K562 (cell line): ENCODE results near the gene TEX54. TPM values are rescaled to one million over a fixed set of nuclear protein-coding genes. Genes with fewer than 3 reads are reported as not detected.

Experiments used
- ELF2 ChIP-seq: fragments of 250-450 bp; sonication (Bioruptor Pico); IDR thresholded peaks from 2 replicates; pipeline ENCODE4 v1.5.0; 2021; ENCODE audit warnings: mild to moderate bottlenecking
- ESRRB ChIP-seq: fragments of 250-450 bp; sonication (Bioruptor Pico); IDR thresholded peaks from 2 replicates; pipeline ENCODE4 v1.5.0; 2020; ENCODE audit warnings: mild to moderate bottlenecking, moderate library complexity, borderline replicate concordance
- GABPB2 ChIP-seq: fragments of 250-450 bp; sonication (Bioruptor Pico); conservative IDR thresholded peaks from 2 replicates; pipeline ENCODE4 v1.5.1; 2021; ENCODE audit warnings: mild to moderate bottlenecking
- NFRKB ChIP-seq: fragments of 450-650 bp; IDR thresholded peaks from 2 replicates; pipeline ENCODE4 v1.6.1; 2016; ENCODE audit warnings: low read depth
- NR4A1 ChIP-seq, 2 experiments: fragments of 250-450 bp in 1 of 2; fragments of 450-650 bp in 1 of 2; sonication (Bioruptor Pico) in 1 of 2; IDR thresholded peaks; 2 replicates each; pipeline versions ENCODE4 v1.4.0 to v1.6.1; 2016 to 2020; ENCODE audit warnings: mild to moderate bottlenecking in 2 of 2, missing compliant biosample characterization in 1 of 2, missing genetic modification characterization in 1 of 2, moderate library complexity in 1 of 2
- PHF20 ChIP-seq: fragments of 450-650 bp; IDR thresholded peaks from 2 replicates; pipeline ENCODE4 v1.6.1; 2018; ENCODE audit not compliant: partially characterized antibody
- PTTG1 ChIP-seq: fragments of 450-650 bp; IDR thresholded peaks from 2 replicates; pipeline ENCODE4 v1.6.1; 2016; ENCODE audit warnings: low read depth, mild to moderate bottlenecking, missing genetic modification characterization, missing compliant biosample characterization
- PURB ChIP-seq: sonication (generic); formaldehyde crosslinking; IDR thresholded peaks from 2 replicates; pipeline ENCODE4 v1.9.0; 2021; ENCODE audit warnings: low read depth, mild to moderate bottlenecking, missing genetic modification reagents
- SNRNP70 ChIP-seq: fragments of 200-400 bp; formaldehyde crosslinking; optimal IDR thresholded peaks from 2 replicates; pipeline ENCODE3; 2017; ENCODE audit warnings: low read depth, low read length
- SREBF2 ChIP-seq: sonication (generic); formaldehyde crosslinking; IDR thresholded peaks from 2 replicates; pipeline ENCODE4 v1.4.0; 2020; ENCODE audit warnings: mild to moderate bottlenecking, missing genetic modification reagents
- SRSF1 ChIP-seq: fragments of 200-400 bp; formaldehyde crosslinking; IDR thresholded peaks from 2 replicates; pipeline ENCODE4 v1.6.1; 2017; ENCODE audit warnings: mild to moderate bottlenecking, low read depth, low read length, moderate library complexity
- ZNF253 ChIP-seq: fragments of 250-450 bp; sonication (Bioruptor Pico); conservative IDR thresholded peaks from 2 replicates; pipeline ENCODE4 v1.6.1; 2021; ENCODE audit warnings: mild to moderate bottlenecking
- polyA plus RNA-seq, 8 experiments: library from polyadenylated mRNA; depleted of rRNA in 4 of 8; stranded (reverse) in 5 of 8; unstranded in 3 of 8; fragments of >200 nt; fragmentation: Nextera tagmentation in 2 of 8; fragmentation: Illumina TruSeq in 1 of 8; extraction: Ambion mirVana in 2 of 8; extraction: Trizol in 1 of 8; gene quantifications; 2 replicates each; pipeline versions ENCODE4 v1.2.1 to v1.2.3, GENCODE V29; 2011 to 2014; ENCODE audit warnings: inconsistent platforms in 1 of 8, missing spikeins in 1 of 8
- total RNA-seq, 7 experiments: library from RNA; depleted of rRNA in 6 of 7; stranded (reverse); fragments of >200 nt in 6 of 7; fragmentation: Illumina TruSeq in 2 of 7; extraction: Trizol in 2 of 7; gene quantifications; 2 replicates each; pipeline versions ENCODE4 v1.2.1 to v1.2.3, GENCODE V29; 2011 to 2021; ENCODE audit warnings: low replicate concordance in 1 of 7
- TF ChIP-seq, protein P1 (sequence below), 2 experiments: IDR thresholded peaks in 1 of 2; conservative IDR thresholded peaks in 1 of 2; 2 replicates each; pipeline ENCODE4 v1.6.1; 2016; ENCODE audit warnings: low read depth in 2 of 2, mild to moderate bottlenecking in 1 of 2, missing compliant biosample characterization in 1 of 2, missing genetic modification characterization in 1 of 2, moderate library complexity in 1 of 2
- TF ChIP-seq, protein P2 (sequence below): fragments of 250-450 bp; sonication (Bioruptor Pico); IDR thresholded peaks from 2 replicates; pipeline ENCODE4 v1.8.0; 2022; ENCODE audit warnings: moderate library complexity, mild to moderate bottlenecking, inconsistent platforms
- TF ChIP-seq, protein P3 (sequence below): sonication (generic); formaldehyde crosslinking; IDR thresholded peaks from 2 replicates; pipeline ENCODE4 v1.8.0; 2022; ENCODE audit warnings: mild to moderate bottlenecking, missing genetic modification reagents
- TF ChIP-seq, protein P4 (sequence below): fragments of 250-450 bp; sonication (Bioruptor Pico); IDR thresholded peaks from 2 replicates; pipeline ENCODE4 v1.9.0; 2021; ENCODE audit warnings: mild to moderate bottlenecking, inconsistent platforms

The TEX54 gene
- total and polyA plus RNA-seq, 9 of the 15 experiments (the other 6 are each of a cell fraction or from before 2014, with no cell fraction given) = not detected

DNA sequence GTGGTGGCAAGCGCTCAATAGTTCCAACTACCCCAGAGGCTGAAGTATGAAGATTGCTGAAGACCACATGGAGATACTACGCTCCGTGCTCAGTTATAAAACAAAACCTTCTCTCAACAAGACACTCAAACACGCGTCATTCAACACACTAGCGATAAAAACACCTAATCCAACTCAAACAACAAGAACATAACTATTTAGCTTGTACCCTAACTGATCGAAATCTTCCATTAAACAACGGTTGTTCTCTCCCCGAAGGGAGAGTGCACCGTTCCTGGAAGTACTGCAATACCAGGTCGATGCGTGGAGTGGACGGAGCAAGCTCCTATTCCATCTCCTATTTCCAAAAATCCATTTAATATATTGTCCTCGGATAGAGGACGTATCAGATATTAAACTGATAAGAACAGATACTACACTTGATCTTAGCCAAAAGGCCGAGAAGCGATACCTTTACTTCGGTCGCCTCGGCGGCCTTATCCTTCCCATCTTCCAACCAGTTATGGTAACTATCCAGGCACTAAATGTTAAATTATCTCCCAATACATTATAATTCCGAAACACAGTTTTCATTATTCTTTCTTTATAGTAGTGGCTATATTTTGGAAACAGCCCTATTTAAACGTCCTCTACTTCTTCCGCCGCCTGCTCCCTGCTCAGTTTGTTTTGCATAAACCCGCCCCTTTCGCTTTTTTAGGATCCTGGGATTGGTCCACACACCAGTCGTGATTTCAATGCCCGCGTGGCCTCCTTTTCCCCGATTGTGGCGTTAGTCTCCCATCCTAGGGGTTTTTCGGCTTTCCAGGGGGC lies 8.9 kb upstream of the TEX54 start (continued):
- TF ChIP-seq ELF2 (peak; percentile 99), SNRNP70 (no peak), NFRKB (peak; percentile 69; the same call in 1 of the 2 replicates), ZNF253 (CRISPR knock-in tag) (peak; percentile 100), GABPB2 (CRISPR knock-in tag) (peak; percentile 100), PTTG1 (peak; percentile 73), NR4A1 (CRISPR knock-in tag; IDR thresholded peaks at IDR 0.05) (peak; percentile 95; the same call in 1 of the 2 replicates), NR4A1 (tag; IDR thresholded peaks at IDR 0.05) (0 out of 2 replicates have a peak, but pooled peaks have one; percentile 79), PHF20 (peak; percentile 90), ESRRB (CRISPR knock-in tag) (peak; percentile 100), PURB (CRISPR knock-in tag) (no peak), SRSF1 (no peak), SREBF2 (CRISPR knock-in tag) (0 out of 2 replicates have a peak, but pooled peaks have one; percentile 62)
- TF ChIP-seq, protein P1, sequence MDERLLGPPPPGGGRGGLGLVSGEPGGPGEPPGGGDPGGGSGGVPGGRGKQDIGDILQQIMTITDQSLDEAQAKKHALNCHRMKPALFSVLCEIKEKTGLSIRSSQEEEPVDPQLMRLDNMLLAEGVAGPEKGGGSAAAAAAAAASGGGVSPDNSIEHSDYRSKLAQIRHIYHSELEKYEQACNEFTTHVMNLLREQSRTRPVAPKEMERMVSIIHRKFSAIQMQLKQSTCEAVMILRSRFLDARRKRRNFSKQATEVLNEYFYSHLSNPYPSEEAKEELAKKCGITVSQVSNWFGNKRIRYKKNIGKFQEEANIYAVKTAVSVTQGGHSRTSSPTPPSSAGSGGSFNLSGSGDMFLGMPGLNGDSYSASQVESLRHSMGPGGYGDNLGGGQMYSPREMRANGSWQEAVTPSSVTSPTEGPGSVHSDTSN (CRISPR knock-in tag; IDR thresholded peaks at IDR 0.05; ENCODE audit: low read depth) = no peak
- TF ChIP-seq, protein P1 (tag; conservative IDR thresholded peaks at IDR 0.05; ENCODE audit: low read depth) = peak; percentile 88
- TF ChIP-seq, protein P2, sequence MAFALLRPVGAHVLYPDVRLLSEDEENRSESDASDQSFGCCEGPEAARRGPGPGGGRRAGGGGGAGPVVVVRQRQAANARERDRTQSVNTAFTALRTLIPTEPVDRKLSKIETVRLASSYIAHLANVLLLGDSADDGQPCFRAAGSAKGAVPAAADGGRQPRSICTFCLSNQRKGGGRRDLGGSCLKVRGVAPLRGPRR = peak; percentile 91
- TF ChIP-seq, protein P3, sequence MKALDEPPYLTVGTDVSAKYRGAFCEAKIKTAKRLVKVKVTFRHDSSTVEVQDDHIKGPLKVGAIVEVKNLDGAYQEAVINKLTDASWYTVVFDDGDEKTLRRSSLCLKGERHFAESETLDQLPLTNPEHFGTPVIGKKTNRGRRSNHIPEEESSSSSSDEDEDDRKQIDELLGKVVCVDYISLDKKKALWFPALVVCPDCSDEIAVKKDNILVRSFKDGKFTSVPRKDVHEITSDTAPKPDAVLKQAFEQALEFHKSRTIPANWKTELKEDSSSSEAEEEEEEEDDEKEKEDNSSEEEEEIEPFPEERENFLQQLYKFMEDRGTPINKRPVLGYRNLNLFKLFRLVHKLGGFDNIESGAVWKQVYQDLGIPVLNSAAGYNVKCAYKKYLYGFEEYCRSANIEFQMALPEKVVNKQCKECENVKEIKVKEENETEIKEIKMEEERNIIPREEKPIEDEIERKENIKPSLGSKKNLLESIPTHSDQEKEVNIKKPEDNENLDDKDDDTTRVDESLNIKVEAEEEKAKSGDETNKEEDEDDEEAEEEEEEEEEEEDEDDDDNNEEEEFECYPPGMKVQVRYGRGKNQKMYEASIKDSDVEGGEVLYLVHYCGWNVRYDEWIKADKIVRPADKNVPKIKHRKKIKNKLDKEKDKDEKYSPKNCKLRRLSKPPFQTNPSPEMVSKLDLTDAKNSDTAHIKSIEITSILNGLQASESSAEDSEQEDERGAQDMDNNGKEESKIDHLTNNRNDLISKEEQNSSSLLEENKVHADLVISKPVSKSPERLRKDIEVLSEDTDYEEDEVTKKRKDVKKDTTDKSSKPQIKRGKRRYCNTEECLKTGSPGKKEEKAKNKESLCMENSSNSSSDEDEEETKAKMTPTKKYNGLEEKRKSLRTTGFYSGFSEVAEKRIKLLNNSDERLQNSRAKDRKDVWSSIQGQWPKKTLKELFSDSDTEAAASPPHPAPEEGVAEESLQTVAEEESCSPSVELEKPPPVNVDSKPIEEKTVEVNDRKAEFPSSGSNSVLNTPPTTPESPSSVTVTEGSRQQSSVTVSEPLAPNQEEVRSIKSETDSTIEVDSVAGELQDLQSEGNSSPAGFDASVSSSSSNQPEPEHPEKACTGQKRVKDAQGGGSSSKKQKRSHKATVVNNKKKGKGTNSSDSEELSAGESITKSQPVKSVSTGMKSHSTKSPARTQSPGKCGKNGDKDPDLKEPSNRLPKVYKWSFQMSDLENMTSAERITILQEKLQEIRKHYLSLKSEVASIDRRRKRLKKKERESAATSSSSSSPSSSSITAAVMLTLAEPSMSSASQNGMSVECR (CRISPR knock-in tag) = peak; percentile 90
- TF ChIP-seq, protein P4, sequence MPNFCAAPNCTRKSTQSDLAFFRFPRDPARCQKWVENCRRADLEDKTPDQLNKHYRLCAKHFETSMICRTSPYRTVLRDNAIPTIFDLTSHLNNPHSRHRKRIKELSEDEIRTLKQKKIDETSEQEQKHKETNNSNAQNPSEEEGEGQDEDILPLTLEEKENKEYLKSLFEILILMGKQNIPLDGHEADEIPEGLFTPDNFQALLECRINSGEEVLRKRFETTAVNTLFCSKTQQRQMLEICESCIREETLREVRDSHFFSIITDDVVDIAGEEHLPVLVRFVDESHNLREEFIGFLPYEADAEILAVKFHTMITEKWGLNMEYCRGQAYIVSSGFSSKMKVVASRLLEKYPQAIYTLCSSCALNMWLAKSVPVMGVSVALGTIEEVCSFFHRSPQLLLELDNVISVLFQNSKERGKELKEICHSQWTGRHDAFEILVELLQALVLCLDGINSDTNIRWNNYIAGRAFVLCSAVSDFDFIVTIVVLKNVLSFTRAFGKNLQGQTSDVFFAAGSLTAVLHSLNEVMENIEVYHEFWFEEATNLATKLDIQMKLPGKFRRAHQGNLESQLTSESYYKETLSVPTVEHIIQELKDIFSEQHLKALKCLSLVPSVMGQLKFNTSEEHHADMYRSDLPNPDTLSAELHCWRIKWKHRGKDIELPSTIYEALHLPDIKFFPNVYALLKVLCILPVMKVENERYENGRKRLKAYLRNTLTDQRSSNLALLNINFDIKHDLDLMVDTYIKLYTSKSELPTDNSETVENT = peak; percentile 100
